ENCODE measurements around the gene RABGGTA. TPM values are rescaled to one million over a fixed set of nuclear protein-coding genes. Genes with fewer than 3 reads are reported as not detected.

RABGGTA gene
- total and polyA plus RNA-seq, 2 donors (not counting 1 experiment from before 2014, with no cell fraction given), result 70.1 to 159 TPM

DNA sequence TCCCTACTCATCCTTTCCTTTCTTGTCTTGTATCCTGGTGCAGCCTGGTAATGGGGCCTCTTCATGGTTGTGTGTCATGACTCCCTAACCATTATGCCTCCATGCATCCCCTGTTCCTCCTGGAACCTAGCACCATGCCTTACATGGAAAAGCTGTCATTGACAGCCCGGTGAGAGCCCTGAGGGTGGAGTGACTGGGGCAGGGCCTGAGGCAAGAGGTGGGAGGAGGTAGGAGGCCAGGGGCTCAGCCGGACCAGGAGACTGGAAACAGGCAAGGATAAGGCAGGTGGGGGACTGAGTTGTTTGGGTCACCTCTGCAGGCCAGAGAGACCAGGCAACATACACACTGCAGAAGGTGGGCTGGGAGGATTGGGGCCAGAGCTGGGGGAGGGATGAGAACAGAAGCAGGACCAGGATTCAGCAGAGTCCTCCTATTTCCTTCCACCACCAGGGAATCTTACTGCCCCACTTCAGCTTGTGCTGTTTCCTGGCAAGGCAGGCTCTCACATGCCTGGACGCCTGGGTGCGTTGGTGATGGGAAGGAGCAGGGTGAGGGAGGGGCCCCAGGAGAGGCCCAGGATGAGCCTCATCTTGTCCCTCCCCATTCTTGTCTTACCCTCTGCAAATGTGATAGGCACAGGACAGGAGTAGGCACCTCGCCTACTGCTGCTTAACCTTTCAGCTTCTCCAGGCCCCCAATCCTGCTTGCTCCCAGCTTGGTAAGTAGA is 38.3 kb upstream of the RABGGTA start, which contains the start of gene LTB4R2:
Gene LTB4R2, plus strand, starts transcription at position 603 of the 727 bp plus-strand sequence. CDS start 525 bp downstream, outside the sequence.
- H4K20me1 ChIP-seq (ENCODE audit: control insufficient read depth, insufficient read depth, low read length, poor library complexity, severe bottlenecking), result peaks cover 32% of the 10 kb centered on the region
- H3K4me1 Mint-ChIP-seq, result peaks cover 58% of the 10 kb centered on the region
- no peak for TF ChIP-seq EZH2 (IDR thresholded peaks at IDR 0.05; ENCODE audit: borderline replicate concordance, insufficient read depth, low read depth, low read length, poor library complexity, severe bottlenecking)
- TF ChIP-seq, protein P1, sequence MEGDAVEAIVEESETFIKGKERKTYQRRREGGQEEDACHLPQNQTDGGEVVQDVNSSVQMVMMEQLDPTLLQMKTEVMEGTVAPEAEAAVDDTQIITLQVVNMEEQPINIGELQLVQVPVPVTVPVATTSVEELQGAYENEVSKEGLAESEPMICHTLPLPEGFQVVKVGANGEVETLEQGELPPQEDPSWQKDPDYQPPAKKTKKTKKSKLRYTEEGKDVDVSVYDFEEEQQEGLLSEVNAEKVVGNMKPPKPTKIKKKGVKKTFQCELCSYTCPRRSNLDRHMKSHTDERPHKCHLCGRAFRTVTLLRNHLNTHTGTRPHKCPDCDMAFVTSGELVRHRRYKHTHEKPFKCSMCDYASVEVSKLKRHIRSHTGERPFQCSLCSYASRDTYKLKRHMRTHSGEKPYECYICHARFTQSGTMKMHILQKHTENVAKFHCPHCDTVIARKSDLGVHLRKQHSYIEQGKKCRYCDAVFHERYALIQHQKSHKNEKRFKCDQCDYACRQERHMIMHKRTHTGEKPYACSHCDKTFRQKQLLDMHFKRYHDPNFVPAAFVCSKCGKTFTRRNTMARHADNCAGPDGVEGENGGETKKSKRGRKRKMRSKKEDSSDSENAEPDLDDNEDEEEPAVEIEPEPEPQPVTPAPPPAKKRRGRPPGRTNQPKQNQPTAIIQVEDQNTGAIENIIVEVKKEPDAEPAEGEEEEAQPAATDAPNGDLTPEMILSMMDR (IDR thresholded peaks at IDR 0.05), result no peak

More for the DNA sequence above, 38.3 kb upstream of the RABGGTA start, which contains the start of gene LTB4R2:
- peak within 1 kb of the TSS; percentile 84 for H3K4me3 Mint-ChIP-seq
- H3K27me3 ChIP-seq (replicated peaks in 1 of 4; ENCODE audit: control extremely low read depth in 1 of 4, control insufficient read depth in 3 of 4, insufficient read depth in 4 of 4, low read length in 3 of 4), result no peaks in the 10 kb centered on the region
- WGBS (ENCODE audit: insufficient coverage), result 94% methylated on average over 4 of the region's 5 CpGs
- intact Hi-C loops (cut with micrococcal nuclease), result loop anchor here (5.0 kb wide), 1 partner anchor 297 kb away; no protein-coding TSS in a partner anchor
- ATAC-seq (ENCODE audit: low read depth) (no peak), DNase-seq (no peak)
- peak within 1 kb of the TSS; percentile 82 for H2AFZ ChIP-seq (ENCODE audit: insufficient read depth, low read depth, low read length, poor library complexity, severe bottlenecking)
- H3K36me3 ChIP-seq (replicated peaks in 1 of 2; ENCODE audit: control extremely low read depth in 1 of 2, control insufficient read depth in 1 of 2, extremely low read depth in 1 of 2, insufficient read depth in 2 of 2, low read length in 1 of 2), result peaks cover 3 to 38% of the 10 kb centered on the region in 2 experiments
- peak within 1 kb of the TSS; percentile 91 for H3K27ac Mint-ChIP-seq
- peaks cover 38 to 55% of the 10 kb centered on the region in 2 donors for H3K4me1 ChIP-seq (ENCODE audit: control insufficient read depth in 2 of 2, insufficient read depth in 2 of 2, low read length in 2 of 2)
- POLR2A ChIA-PET, result interaction anchor here (1.3 to 2.0 kb wide), 4 partner anchors 13 to 121 kb away, joined by 5 to 17 read pairs (median 6); partner anchors contain the start of genes CHMP4A, KHNYN and RABGGTA
- no peaks in the 10 kb centered on the region for H3K9me3 Mint-ChIP-seq (ENCODE audit: insufficient read depth)
- H3K9me3 ChIP-seq (ENCODE audit: control extremely low read depth in 1 of 3, control insufficient read depth in 2 of 3, insufficient read depth in 1 of 3, low read length in 2 of 3), result no peaks in the 10 kb centered on the region
- peak within 1 kb of the TSS in 4 of 5 experiments; percentile 45 to 71 (median 60) for H3K4me3 ChIP-seq (ENCODE audit: control extremely low read depth in 1 of 5, extremely low read depth in 1 of 5, insufficient read depth in 1 of 5, low read depth in 2 of 5, low read length in 4 of 5)
- peaks cover 16% of the 10 kb centered on the region for H3K79me2 ChIP-seq (ENCODE audit: control insufficient read depth, insufficient read depth, low read length)
- H3K9ac ChIP-seq (ENCODE audit: low read length), result peak within 1 kb of the TSS; percentile 70
- H3K27me3 Mint-ChIP-seq, result no peaks in the 10 kb centered on the region
- H3K4me2 ChIP-seq (replicated peaks; ENCODE audit: low read depth, low read length, poor library complexity, severe bottlenecking), result peak within 1 kb of the TSS; percentile 92
- peak within 1 kb of the TSS; percentile 36 to 83 for H3K27ac ChIP-seq (ENCODE audit: low read length in 2 of 2)
- CTCF ChIA-PET, result interaction anchor here (0.8 to 9.4 kb wide), 27 partner anchors 12 to 389 kb away, joined by 3 to 116 read pairs (median 6); partner anchors contain the start of genes CBLN3, DHRS1, IPO4 and IRF9
